GM19372 (cell line): ENCODE results near the gene NEDD8.

Source experiments
- ATAC-seq: cut with Tn5 transposase; IDR thresholded peaks from one replicate; pipeline ENCODE4 v1.9.1; 2021; ENCODE audit warnings: mild to moderate bottlenecking, low read depth, moderate library complexity; ENCODE audit not compliant: unreplicated experiment

The NEDD8 gene

DNA sequence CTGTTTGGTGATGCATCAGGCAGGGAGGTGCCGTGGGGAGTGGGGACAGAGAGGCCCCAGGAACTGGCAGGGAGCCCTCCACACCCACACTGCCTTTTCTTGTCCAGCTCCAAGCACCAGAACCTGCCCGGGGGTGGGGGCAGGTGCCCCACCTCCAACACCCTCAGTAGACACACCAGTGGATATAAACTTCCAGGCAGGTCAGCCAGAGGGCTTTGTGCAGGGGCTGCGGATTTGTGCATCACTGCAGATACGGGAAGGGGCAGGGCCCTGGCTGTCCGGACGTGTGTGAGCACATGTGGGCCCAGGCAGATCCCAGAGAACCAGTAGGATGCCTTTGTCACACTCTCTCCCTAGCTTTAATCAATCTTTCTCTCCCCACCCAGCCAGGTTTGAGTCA, 32.1 kb upstream of the NEDD8 start:
- no peak for ATAC-seq

DNA sequence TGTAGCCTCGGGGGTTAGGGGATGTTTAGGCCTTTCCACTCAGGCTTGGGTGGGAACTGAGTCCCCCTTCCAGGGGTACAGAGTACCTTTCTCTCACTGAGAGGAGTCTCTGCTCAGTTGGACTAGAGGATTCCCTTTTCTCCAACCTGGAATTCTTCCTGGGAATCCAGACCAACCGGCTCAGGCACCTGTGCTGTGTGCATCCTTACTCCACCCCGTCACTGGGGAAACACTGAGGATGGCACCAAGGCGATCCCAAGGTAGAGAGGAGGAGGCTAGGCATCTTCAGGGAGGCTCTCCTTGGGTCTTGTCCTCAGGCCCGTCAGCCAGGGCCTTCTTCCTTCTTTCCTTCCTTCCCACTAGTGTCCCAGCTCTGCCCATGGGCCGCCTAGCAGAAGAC, 31.7 kb upstream of the NEDD8 start:
- ATAC-seq = no peak

DNA sequence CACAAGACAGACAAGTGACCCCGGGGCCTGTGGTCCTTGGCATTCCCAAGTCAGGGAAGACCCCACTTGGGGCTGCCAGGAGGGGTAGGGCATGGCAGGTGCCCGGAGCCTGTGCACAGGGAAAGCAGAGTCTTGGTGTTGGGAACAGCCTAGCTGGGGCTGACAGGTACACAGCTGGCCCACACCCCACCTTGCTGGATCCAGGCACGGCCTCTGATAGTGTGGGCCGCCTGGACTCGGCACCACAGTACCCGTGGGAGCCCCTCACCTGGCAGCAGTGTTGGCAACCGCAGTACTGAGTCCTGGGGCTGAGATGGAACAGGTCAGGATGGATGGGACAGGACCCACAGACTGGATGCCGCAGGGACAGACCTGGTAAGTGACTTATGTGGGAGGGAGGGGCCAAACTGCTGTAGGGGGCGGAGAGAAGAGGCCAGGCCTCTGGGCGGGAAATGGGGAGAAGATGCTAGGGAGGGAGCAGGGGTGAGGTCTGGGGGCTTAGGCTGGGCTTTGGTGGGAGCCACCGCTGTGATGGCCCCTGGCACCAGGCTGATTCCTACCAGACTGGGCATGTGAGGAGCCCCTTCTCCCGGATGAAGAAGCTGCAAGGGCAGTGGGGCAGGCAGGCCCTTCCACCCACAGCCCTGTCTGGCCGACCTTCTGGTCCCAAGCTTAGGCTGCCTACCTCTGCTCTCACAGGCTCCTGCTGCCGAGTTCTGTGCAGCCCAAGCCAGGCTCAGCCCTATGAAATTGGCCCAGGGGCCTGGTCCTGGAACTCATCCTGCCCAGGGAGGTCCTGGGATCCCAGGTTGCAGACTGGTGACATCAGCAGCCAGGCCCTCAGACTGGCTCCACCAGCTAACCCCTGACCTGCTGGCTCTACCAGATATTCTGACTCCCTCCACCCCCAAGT, 30.9 kb upstream of the NEDD8 start, which contains the start of gene TGM1:
Gene TGM1 (minus strand): TSS at position 357 of the 913 bp plus-strand sequence. CDS start 825 bp downstream, outside the sequence.
- no peak for ATAC-seq

DNA sequence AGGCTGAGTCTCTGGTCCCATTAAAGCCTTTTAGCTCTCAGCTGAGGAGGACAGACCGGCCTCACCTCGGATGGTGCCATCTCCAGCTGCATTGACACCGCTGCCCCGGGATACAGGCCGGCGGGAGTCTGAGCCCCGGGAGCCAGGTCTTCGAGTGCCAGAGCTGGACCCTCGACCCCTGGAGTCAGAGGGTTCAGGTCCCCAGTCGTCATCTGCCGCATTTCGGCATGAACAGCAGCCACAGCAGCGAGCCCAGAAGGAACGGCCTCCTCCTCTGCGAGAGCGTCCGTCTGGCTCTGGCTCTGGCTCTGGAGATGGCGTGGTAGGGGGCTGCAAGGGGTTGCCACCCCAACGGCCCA, 29.8 kb upstream of the NEDD8 start:
- ATAC-seq = no peak

DNA sequence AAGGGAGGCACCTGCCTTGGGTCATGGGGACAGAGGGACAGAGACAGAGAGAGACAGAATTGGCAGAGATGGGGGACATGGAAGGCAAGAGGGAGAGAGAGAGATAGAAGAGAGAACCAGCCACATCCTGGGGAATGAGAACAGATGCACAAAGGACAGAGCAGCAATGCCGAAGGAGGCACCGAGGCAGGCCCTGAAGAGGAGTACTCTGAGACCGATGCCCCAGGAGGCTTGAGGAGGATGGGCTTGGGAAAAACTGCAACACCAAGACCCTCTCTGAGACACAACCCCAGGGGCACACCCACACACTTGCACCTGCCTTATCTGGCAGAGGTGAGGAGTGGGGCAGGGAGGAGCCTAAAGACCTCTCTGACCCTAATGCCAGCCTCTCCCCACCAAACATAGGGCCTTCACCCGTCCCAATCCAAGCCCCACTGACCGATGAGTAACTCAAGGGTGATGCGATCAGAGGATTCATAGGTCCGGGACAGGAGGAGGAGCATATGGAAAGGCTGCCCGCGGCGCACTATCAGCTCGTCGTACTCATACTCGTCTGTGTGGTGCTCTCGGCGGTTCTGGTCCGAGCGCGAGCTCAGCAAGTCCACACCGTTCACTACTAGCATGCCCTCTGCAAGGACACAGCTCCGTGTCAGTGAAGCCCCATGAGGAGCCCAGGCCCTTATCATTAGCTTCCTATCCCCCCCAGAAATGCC, 29.2 kb upstream of the NEDD8 start:
- ATAC-seq = no peak

DNA sequence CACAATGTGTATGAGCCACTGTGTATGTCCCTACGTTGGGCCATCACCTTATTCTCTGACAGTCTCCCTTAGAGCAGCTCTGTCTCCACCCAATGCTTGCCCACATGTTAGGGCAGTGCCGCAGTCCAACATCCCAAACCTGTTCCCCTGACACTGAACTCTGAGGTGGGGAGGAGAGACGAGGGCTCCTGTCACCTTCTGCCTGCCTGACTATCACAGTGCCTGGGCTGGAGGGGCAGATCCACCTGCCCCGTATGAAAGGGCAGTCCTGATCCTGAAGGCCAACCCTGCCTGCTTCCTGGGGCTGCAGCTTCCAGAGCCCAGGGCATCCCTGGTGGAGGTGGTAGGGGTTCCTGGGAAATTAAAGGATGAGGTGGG, 28.6 kb upstream of the NEDD8 start:
- no peak for ATAC-seq

DNA sequence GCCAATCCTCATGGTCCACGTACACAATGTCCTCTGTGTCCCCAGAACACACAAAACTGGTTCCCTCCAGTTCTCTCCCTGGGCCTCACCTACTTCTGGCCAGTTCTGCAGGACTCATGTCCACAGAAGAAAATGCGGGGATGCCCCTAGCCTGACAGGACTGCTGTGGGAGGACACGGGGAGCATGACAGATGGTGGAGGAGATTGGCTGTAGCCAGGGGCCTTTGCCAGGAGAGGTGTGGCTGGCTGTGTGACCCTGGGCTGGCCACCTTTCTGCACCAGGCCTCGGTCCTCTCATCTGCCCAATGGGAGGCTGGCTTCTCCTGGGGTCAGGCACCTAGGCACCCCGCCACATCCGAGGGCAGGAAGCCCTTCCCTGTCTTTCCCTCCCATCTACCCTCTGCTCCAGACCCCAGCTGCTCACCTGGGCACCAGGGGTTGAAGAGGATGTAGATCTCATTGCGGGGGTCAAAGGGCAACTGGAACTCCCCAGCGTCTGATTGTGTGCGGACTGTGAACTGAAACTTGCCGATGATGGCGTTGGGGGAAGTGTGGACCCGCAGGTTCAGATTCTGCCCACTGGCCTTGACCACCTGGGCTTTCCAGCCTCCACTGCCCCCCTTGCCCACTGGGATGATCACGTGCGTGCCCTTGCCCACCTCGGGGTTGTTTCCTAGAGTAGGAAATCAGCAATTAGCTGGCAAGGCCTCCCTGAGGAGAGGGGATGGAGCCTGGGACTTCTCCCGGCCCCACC, 28.0 kb upstream of the NEDD8 start:
- ATAC-seq = no peak

DNA sequence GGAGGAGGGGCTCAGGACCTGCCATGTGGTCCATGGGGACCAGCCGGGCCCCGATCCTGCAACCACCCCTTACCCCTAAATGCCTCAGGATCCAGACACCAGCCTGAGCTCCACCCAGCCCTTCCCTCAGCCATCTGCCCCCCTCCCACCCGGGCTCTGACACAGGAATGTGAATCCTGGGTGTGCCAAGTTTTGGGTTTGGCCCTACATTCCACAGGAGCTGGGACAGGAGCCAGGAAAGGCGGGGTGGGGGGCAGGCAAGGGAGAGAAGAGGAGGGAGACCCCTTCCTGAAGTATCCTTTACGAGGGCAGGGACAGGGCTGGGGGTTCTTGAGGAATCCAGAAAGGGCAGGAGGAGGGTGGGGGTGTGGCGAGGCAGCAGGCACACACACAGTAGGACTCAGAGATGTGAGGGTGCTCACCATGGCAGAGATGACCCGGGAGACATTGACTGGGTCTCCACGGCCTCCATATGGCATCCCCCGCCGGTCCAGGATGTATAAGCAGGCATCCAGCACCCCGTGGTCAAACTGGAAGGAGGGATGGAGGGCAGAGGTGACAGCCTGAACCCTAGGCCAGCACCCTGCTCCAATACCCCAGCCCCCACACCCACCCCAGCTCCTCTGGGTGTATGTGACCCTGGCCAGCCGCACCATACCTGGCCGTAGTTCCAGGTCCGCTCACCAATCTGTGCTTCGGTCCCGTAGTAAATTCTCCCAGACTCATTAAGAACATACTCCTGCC, 27.3 kb upstream of the NEDD8 start:
- ATAC-seq = no peak

DNA sequence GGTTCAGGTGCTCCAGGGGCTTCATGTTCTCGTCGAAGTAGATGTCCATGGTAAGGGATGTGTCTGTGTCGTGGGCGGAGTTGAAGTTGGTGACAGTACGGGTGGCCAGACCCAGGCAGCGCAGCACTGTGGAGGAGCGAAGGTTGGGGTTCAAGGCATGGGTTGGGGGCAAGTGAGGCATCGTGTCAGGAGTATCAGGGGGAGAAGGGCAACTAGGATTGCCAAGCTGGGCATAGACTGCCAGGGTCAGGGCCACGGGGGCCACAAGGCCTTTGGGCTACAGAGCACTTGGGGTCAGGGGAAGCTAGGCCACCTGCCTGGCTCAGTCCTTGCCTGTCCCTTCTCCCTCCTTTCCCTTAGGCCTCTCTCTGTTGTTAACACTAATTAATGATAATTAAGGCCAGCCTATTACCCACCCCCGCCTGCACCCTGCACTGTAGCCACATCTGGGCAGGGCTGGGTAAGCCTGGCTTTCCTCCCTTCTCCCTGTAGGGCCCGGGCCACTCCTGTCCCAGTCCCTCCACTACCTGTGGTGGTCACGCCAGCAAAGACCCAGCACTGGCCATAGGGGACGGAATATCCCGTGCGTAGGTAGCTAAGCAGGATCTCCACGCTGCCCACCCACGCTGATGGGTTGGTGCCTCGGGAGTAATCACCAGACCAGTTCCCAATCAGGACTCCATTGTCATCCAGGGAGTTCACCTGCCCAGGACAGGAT, 26.5 kb upstream of the NEDD8 start:
- ATAC-seq = no peak

DNA sequence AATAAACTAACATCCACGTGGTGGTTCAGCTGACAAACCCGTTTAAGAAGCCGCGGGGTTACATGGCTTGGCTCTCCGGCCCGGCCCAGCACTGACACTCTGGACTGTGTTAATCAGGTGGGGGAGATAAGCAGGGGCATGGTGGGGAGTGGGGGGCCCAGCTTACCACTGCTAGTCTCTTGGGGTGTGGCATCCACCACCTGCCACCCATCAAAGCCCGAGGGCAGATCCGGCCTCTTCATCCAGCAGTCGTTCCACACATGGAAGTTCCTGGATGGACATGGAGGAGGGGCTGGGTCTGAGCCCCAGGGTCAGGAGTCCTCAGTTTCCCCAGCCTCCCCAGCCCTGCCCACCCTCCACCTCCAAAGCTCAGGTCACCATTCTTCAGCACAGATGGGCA, 26.0 kb upstream of the NEDD8 start:
- no peak for ATAC-seq

DNA sequence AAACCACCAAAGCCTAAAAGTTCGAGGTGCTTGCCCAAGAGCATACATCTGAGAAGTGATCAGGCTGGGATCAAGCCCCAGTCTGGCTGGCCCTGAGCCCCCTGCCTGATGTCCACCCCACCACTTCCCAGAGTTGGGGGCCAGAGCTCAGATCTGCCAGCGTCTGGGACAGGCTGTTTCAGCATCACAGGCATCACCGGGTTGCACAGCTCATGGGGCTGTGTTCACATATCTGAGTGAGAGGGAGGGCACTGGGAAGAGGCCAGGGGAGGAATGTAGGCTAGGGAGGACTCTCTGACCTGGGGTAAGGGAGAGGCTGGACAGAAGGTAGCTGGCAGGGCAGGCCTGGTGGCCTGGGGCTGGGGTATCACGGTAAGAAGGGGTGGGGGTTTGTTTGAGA, 24.8 kb upstream of the NEDD8 start:
- ATAC-seq = no peak

DNA sequence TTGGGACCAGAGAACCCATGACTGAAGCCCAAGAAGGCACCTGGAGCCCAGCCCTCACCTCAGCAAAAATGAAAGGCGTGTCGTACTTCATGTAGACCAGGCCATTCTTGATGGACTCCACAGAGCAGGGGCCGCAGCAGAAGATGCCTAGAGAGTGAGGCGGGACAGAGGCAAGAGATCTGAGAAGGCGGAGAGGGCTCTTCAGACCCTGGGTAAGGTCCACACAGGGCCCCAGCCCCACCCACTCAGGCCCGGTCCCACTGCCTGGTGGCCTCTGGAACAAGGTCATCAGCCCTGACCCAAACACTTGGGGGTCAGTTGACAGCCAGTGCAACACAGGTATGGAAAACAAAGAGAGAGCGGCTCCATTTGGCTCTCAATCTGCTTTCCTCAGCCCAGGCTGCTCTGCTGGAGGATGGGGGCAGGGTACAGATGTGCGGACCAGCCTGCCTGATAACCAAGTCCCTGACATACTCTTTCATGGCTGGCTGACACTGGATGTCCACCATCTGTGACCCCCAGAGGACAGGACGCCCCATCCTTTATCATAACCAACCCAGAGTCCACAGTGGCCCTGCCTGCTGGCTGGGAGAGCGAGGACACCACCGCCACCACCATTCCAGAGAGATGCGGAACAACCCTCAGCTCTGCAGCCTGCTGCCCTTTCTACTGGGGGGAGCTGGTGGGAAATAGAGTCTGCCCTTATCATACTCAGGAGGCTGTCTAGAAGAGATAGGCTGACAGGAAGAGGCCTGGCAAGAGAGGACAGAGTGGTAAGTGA, 24.0 kb upstream of the NEDD8 start:
- ATAC-seq = no peak

DNA sequence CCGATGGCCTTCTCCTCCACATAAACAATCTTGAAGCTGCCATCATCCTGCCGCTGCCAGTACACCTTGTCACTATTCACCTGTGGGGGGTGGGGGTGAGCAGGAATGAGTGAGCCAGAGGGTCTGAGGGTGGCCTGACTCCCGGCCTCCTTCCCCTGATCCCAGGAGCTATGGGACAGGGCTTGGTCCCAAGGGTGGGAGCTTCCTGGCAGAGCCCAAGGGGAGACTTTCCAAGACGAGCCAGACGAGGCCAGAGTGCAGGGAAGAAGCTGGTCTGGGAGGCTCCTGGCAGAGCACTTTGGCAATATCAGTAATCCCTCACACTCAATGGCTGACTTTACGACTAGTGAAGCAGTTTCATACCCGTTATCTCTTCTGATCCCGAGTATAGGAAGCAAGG, 23.3 kb upstream of the NEDD8 start:
- no peak for ATAC-seq

DNA sequence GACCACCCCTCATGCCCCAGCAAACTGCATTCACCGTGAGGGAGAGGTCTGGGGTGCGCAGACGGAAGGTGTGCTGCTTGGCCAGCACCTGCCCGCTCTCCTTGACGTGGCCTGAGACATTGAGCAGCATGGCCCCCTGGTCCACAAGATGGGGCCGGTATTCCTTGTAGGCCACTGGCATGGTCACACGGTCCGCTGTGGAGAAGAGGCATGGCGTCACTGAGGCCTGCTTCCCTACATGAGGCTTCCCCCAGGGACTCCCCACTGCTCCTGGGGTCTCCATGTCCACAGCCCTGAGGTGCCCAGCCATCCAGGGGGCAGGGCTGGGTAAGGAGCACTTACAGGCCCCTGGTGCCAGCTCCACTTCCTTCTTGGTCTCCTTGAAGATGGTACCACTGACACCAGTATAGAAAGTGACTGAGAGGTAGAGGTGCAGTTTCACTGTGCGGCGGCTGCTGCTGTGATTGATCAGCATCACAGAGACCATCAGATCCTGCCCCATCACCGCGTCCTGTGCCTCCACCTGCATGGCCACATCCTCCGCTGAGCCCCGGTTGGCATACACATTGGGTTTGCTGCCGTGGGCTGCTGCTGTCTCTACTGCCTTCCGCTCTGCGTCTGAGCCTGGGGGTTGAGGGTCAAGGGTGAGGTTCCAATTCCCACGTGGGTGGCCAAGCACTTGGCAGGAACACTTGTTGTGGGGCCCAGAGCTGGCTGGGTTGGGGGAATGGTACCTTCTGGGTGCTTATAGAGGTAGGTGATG, 22.6 kb upstream of the NEDD8 start:
- no peak for ATAC-seq

DNA sequence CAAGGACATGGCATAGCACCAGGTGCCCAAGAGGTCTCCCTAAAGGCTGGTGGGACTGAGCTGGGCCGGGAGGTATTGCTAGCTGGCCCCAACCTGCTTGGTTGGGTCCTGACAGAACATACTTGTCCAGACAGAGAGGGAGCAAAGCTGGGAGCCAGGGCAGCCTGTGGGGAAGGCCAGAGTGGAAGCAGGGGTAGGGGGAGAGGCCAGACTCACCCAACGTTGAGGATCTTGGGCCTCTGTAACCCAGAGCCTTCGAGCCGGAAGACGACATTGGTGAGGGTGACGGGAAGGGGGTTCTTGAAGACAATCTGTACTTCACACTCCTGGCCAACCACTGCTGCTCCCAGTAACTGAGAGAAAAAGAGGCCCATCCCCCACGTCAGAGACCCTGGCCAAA, 21.8 kb upstream of the NEDD8 start:
- no peak for ATAC-seq

DNA sequence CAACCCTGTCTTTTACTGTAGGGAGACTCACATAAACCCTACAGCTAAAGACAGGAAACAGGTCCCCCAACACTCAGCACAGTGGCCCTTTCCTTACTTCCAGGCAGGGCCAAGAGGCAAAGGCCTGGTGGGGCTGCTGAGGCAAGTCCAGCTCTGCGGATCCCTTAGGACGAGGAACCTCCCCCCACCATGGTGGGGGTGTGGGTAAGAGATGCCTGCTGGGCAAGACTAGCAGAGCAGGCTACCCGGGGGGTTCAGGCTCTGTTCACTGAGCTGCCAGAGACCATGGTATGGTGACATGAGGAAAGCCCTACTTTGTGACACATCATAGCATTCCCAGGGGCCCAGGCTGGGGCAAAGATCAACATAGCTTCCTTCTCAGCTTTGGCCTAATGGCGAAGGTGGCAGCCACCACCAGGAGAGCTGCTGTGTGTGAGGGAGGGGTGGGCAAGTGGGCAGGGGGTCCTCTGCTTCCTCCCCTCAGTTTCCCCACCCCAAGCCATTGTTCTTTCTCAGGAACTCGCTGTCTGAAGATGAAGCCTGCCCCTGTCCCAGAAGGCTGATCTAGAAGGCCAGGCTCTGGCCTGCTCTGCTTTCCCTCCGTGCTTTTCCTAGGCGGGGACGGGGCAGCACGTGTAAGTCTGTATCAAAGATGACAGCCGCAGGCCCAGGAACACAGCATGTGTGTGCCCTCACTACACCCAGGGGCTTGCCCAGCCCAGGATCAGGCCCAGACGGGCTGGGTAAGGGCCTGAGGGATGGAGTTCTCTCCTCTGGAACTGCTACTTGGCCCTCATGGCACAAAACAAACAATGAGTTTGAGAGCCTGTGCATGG, 20.3 kb upstream of the NEDD8 start:
- ATAC-seq = no peak

DNA sequence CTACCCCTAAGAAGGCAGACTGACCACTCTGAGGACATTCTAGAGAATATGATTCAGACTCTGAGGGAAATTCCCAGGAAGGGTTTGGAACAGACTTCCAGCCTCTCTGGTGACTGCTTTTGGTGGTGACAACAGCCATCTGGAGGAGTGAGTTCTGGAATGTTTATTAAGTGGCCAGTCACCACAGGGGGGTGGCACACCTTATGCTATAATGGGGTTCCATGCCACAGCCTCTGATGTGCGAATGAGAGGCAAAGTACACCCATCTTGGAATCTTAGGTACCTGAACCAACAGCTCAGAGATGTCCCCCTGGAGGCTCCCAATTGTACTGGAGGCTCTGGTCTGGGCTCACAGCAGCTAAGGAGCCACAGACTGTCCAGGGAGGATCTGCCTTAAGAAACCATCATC, 19.7 kb upstream of the NEDD8 start:
- ATAC-seq = no peak

DNA sequence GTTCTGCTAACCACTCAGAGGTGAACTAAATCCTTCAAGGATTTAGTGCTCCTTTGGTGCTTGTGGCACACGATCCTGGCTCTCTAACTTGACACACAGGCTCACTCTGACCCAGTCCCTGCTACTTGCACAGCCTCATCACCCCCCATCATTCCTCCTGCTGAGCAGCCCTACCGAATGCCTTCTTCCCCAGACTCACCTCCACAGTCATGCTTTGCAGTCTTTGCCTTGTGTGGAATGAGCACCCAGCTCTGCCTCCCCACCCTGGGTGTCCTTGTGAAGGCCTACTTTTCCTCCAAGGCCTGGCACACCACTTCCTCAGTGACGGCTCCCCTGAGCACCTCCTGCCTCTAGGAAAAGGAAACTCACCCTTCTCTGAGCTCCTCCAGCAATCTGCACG, 18.2 kb upstream of the NEDD8 start:
- ATAC-seq = no peak
